Activated gamma-delta T cell (primary cell): ENCODE measurements around the gene PDE8B.

ENCODE experiments used
- DNase-seq: peaks from one replicate; lab custom pipeline; 2025; lab: John Stamatoyannopoulos, UW

PDE8B gene

DNA sequence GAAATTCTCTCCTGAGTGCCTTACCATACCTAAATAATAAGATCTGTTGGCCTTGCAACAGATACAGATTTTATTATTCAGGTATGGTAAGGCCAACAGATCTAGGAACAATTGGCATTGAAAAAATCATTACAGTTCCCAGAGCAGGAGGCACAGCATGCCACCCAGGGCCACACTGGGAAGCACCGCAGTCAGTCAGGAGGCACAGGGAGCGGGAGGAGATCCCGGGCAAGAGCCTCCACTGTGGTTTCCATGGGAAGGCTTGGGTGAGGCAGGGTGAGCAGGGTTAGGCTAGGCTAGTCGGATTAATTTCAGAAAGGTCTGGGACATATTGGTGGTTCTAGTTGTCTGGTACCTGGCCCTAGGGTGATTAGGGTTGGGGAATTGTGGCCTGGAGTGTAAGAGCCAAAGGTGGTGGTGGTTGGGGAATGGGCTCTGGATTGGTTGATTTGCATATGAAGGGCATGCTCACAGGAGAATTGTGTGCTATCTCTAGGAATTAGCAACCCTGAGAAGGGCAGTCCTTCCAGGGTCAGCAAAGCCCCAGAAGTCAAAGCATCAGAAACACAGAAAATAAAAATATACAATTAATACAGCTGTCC lies 111.4 kb downstream of the PDE8B start:
- no peak for DNase-seq

DNA sequence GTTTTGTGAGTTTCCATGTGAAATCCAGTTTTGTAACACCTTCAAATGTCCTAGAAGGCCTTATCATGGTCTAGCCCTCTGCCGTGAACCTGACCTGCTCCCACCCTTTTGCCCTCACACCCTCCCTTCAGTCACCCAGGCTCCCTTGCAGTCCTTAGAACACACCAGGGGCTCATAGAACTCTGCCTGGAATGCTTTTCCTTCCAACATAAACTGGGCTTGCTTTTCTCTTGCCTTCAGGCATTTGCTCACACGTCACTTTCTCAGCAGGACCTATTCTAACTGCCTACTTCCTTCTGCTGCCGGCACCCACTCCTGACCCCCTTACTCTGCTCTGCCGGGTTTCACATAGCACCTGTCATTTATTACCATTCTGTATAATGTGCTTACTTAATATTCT lies 111.9 kb downstream of the PDE8B start:
- no peak for DNase-seq

DNA sequence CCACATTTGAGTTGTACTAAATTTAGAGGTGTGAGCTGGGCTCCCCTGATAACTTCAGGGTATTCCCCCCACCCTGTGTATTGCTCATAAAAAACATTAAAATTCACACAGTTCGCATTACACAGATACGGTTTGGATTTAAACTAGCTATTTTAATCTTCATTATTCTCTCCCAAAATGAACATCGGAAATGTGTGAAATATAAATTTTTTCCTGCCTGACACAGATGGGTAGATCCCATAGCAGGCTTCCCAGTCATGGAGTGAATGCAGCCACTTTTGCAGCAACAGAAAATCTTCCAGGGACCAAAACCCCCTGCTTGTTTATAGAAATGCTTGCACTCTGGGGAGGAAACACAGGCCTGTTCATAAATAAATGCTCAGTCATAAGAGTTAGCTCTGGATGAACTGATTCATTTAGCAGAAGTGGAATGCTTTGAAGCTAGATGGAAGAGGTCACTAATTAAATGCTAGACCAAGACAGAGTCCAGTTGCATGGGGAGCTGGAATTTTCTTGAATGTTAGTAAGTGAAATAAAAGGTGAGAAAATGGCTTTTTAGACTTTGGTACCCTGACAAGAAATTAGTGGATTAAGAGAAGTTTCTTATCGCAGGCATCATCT lies 115.6 kb downstream of the PDE8B start:
- no peak for DNase-seq

DNA sequence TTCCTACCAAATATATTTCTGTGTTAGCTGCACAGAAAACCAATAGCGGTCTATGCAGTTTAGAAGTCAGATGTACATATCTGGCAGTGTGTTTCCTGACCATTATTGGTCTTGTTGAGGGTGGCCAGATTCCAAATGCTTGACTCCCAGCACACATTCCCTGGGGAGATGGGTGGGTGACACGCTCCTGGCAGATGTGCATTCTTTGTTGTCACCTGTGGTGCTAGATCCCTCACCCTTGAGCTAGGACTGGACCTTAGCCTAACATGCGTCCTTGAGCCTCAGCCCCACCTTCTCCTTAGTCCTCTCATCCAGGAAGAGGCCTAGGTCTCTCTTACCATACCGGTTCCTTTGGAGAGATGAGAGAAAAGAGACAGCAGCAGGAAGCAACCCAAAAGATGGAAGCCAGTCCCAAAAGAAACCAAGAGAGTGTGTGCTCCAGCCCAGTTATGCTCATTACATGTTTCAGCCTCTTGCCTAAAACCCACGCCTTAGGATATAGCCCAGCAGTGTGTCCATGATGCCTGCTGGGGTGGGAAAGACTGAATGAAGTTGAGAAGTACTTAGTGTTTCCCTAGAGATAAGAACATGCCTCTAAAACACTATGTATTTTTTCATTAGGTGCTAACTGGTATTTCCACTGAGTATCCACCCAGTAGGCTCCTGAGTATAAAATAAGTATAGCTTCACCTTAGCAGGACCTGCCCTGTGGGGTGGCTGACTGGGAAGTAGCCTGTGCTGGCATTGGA lies 116.7 kb downstream of the PDE8B start:
- no peak for DNase-seq

DNA sequence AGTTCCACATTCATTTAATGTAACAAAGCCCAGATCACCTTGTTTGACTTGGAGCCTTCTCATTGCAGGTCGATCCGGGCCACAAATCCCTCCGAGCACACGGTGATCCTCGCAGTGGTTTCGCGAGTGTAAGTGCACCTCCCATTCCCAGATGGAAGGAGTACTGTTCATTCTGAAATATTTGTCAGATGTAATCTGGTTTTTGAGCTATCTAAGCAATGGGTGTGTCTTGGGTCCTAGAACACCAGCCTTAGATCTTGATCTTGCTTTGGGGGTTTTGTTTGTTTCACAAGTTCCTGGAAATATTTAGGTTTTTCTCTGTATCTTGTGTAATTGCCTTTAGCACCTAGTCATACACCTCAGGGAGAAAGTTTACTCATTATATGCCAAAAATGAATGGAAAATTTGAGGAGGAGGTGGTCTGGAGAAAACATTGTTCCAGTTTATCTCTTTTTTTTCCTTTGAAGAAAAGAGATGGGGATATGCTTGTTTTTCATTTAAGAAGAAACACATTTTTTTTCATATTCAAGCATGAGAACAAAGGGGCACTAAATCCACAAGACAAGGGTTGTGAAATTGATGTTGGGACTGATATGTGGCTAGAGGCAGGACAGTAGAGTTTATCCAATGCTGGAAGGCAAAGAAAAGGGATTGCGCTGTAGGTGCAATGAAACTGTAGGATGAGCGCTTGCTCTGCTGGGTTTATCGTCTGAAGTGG lies 118.6 kb downstream of the PDE8B start:
- DNase-seq, result no peak

DNA sequence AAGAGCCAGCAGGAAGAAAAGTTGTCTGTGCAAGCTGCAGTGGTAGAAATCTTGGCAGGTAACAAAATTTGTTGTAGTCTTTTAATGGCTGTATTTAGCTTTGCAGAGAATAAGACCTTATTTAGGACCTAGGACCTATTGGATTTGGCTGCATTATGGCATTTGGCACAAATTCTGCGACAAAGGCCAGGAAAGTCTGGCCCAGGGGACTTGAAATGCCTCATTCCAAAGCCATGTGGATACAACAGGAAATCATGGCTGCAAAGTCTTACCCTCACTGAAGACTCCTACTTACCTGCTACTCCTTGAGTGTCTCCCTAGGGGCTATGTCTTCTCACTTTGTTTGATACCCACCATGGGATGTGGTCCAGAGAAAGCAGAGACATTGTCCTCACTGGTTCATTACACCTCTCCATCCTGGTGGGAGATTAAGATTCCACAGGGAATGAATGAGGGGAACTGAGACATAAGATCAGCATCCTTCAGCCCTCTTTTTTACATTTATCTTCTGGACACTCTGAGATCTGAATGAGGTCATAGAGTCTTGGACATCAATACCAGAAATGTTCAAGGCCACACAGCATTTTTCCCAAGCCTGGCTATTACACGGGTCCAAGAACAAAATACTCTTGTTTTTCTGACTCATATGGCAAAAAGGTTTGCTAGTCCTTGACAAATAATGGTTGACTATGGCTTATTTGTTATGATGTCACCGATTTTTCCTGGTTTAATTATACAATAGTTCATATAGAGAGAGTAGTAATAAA lies 119.4 kb downstream of the PDE8B start:
- DNase-seq, result no peak

DNA sequence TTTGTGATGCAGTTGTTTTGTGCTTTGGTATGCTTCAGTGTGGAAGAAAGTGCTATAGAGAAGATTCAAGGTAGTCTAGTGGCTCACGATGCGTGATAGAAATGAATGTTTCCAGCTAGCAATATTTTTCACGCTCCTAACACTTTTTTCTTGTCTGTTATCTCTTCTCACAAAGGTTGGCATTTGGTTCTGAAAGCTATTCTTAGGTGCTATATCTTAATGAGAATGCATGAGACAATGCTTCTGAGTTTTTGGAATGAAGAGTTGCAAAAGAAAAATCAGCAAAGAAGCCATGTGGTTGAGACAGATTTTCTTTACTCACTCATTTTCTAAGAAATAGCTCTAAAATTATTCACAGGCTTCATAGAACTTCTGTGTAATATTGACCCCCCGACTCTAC lies 122.6 kb downstream of the PDE8B start:
- no peak for DNase-seq

DNA sequence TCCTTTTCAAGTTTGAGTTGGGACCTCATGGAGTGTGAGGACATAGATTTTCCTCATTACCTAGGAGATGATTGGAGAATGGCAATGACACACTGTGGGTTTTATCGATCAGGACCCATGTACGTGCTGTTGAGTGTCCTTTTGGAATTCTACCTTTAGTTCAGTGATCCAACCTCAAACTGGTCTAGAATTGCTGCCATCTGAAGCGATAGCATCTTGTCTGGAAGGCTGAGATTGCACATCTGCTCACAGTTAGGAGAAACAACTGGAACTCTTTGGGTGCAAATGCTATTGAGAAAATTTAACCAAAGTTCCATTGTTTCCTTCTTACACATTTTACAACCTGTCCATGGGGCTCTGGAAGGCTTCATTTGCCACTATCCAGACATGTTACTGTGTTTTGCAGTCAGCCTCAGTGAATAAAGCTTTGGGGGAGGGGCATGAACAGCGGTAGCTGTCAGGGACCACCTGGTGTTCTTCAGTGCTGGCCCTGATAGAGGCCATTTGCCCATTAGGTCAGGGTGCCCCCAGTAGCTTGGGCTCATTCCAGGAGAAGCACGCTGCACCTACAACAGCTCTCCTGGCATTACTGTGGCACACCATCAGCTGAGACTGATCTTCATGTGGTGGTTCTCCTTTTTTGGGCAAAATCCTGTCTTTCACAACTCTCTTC lies 123.1 kb downstream of the PDE8B start:
- DNase-seq, result no peak

DNA sequence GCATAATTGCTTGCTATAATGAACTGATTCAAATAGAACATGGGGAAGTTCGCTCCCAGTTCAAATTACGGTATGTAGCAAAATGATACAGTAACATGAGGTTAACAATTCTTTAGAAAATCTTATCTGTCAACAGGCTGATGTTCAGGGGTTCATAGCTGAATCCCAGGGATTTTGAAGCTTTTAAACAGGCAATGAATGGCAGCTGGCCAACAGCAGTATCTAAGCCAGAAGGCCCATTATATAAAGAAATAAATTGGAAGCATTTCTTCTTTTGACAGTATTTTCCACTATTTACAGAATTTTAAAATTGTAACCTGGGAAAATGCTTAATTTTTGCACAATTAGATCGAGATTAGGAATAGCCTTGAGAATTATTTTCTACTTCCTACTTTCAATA lies 126.8 kb downstream of the PDE8B start:
- no peak for DNase-seq

DNA sequence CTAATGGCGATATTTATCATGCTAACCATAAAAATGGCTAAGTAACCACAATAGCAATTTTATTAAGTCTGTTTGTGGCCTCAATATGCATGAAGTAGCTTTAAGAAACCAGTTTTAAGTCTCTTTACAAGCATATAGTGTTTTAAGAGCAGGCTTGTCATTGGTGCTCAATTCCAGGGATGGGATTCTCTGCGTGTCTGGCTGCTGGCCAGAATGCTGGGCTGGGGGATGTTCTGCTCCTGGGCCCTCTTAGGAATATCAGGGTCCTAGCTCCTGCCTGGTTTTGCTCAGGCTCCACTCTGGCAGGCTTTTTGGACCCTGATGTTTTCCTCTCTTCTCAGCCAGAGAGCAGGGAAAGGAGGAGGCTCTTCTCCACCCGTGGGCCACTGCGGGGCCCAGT lies 127.2 kb downstream of the PDE8B start:
- no peak for DNase-seq

DNA sequence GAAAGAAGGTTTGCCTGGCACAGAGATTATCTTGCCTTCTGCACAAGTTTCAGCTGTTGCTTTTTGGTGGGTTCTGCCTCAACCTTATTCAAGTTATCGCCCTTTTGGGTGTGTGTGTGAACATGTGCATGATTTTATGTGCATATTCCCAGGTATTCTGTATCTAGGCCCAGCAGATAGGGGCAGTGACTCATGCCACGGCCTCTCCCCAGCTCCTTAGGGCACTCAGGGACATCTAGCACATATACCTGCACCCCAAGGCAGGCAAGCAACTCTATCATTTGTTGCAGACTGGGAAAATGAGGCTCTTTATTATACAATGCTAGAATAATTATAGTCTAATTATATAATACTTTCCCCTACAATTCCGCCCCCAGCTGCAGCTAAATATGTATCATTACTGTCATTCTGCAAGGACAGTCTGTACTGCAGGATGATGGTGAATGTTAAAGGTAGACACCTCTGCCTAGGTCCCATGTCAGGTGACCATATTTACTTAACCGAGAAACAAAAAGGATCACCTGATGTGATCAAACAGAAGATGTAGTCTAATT lies 128.9 kb downstream of the PDE8B start:
- DNase-seq, result no peak

DNA sequence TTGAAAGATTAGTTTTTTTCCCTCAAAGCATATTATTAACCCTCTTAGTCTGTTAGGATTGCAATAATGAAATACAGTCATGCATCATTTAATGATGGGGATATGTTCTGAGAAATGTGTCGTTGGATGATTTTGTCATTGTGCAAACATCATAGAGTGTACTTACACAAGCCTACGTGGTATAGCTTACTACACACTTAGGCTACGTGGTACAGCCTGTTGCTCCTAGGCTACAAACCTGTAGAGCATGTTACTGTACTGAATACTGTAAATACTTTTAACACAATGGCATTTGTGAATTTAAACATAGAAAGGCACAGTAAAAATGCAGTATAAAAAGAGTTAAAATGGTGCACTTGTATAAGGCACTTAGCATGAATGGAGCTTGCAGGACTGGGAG lies 132.7 kb downstream of the PDE8B start:
- no peak for DNase-seq

DNA sequence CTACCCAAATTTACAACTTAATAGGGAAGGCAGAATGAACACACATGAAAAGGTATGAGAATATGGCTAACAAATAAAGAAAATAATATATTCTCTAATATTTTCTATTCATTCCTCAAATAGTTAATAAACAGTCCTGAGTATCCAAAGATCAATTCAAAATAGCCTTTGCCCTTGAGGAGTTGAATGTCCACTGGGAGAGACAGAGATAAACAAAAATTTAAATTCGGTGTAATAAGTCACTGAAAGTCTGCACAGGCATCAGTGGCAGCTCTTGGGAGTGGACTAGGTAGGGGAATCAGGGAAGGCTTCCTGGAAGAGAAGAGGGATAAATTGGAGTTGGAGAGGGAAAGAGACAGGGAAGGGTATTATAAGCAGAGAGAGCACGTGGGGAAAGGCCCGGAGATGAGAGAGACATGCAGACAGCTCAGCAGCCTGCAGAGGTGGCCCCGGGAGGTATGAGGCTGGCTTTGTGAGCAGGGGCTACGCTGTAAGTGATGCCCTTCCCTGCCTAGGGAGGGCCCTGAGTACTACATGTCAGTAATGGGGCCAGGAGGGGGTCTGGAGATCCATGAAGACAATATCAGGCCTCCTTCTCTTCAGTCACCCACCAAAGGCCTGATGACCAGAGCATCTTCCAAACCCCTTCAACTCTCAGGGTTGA lies 137.1 kb downstream of the PDE8B start:
- DNase-seq, result no peak

DNA sequence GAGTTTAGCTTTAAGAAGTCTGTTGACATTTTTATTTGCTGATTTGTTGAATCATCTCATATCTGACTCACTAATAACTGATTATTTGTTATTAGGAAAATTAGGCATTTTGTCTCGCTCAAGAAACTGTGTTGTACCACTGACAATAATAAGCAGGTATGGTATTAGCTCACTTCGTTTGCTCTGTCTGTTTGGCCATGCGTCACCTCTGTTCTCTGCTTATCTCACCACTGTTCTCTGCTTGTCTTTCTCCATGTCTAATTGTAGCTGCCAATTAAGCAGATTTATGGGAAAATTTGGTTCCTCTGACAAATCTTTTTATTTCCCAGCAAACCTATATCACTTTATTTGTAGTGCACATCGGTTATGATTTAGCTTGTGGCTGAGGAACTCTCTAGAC lies 142.8 kb downstream of the PDE8B start:
- no peak for DNase-seq

DNA sequence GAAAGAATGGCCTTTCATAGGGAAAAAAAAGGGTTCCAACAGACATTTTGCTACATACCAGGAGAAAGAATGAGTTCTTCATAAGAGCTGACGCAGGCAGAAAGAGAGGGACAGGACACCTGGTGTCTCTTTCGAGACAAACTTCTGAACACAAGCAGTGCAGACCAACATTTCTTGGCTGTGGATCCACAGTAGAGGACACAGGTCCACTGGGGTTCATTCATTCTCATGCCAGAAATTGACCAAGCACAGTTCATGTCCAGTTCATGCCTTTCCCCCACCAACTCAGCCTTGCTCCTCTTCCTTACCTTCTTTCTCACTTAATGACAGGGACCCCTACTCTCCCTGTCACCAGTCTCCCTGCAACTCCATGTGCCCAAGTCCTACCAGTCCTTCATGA lies 144.0 kb downstream of the PDE8B start:
- DNase-seq, result no peak

DNA sequence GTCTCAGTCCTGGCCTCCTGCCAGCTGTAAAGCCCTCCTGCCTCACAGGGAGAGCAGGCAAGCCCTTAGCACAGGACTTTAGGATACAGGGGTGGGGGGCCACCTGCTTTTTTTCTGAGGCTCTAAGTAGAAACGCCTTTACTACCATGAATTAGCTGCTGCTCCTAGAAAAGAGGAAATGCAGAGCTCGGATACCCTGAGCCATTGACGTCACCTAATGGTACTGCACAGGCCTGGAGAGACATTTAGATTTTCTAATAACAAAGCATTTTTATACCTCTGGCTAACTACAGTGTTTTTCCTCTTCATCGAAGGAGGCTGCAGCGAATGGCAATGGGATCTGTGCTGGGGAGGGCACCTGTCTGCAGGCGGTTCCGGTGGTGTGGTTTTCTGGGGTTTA lies 144.6 kb downstream of the PDE8B start:
- no peak for DNase-seq

DNA sequence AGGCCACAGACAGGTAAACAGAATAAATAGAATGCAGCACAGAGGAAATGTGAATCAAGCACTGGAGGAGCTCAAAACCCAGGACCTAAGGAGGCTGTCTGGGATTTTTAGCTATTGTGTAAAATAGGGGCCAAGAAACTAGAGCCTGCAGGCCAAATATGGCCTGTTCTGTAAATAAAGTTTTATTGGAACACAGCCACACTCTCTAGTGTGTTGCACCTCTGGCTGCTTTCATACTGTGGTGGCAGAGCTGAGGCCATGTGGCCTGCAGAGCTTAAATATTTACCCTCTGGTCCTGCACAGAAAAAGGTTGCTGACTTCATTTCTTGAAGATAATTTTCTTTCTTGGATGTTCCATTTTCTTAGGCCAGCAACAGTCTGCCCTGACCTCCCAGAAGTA lies 145.3 kb downstream of the PDE8B start:
- no peak for DNase-seq

DNA sequence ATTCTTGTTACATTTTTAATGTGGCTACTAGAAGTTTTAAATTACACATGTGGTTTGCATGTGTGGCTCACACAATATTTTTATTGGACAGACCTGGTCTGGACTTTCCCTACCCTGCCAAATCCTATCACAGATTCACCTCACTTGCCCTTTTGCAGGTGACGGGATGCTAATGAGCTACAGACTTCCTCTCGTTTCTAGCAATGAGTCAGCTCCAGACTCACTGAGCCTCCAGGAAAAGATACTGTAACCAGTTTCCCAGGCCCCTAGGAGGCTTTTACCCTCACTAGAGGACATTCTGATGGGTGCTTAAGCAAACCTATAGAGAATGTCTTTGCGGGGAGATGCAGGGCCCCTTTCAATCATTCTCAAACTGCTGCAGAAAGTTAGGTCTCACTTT lies 146.3 kb downstream of the PDE8B start:
- no peak for DNase-seq

DNA sequence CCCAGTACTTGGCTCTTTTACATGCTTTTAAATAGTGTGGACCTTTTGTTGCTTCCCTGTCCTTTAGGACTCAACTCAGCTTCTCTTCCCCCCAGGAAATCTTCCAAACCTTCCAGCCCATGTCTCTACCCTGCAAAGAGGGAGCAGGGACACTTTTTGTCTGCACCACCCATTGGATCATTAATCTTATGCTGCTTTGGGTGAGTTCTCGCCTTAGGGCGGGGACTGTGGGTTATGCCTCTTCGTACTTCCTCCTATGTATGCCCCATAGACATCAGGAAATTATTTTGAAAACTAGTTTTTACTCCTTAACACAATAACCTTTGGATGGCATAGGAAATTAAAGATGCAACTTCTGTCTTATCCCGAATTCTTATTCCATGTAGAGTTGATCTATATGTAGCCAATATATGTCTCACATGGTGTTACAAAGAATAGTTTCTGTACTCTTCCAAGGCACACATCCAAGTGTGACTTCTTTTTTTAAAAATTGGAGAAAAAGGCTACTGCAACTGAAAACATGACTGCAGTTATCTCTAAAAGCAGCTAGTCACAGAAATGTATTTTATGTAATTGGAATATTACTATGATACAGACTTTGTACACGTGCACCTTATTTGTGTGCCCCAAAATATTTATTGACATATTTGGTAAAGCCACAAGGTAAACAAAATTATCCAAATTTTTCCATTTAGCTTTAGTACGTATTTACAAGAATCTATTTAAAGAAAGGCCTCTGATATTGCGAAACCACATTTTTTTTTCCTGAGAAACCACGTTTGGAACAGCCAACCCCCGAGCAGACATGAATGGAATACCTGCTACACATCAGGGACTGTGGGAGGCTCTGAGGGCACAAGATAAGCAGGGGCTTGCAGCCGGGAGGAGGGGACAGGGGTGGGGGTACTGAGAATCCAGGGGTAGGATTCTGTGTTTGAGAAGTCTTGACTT lies 148.1 kb downstream of the PDE8B start:
- DNase-seq, result no peak

DNA sequence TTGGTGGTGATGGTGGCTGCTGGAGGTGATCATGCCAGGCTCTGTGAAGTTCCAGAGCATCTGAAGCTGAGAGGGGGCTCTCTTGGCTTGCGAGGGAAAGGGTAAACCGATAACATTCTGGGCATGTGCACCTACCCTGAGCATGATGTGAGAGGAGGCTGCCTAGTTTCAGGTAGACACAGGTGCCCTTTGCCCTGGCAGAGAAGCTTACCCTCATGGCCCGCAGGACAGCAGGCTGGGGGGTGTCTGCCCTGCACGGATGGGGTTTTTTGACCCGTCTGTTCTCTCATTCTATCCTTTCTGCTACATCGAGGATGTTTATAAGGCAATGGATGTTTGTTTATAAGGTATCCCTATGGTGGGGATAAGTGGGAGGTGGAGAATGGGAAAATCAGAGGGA lies 148.8 kb downstream of the PDE8B start:
- DNase-seq, result no peak
